Suprapubic skin (tissue), 4 donors: Measurements from ENCODE around the gene PPP1R26. TPM values are rescaled to one million over a fixed set of nuclear protein-coding genes. Genes with fewer than 3 reads are reported as not detected.
A peak's percentile ranks its signal among the peaks of the same experiment; 100 is the strongest.

ENCODE experiments used
- DNase-seq, 2 donors: peaks; one replicate each; pipeline ENCODE4 v3.0.0-alpha.2; 2019; ENCODE audit warnings: low spot score in 2 of 2
- H3K27ac ChIP-seq: fragments of 200-600 bp; sonication (generic); one replicate; pipeline ENCODE4 v1.5.1; 2019
- H3K27me3 ChIP-seq: fragments of 200-600 bp; sonication (generic); one replicate; pipeline ENCODE4 v1.5.1; 2019
- H3K36me3 ChIP-seq: fragments of 200-600 bp; sonication (generic); one replicate; pipeline ENCODE4 v1.5.1; 2019
- H3K4me1 ChIP-seq: fragments of 200-600 bp; sonication (generic); one replicate; pipeline ENCODE4 v1.5.1; 2019
- H3K4me3 ChIP-seq: fragments of 200-600 bp; sonication (generic); one replicate; pipeline ENCODE4 v1.5.1; 2019; ENCODE audit warnings: mild to moderate bottlenecking
- H3K9me3 ChIP-seq: fragments of 200-600 bp; sonication (generic); one replicate; pipeline ENCODE4 v1.5.1; 2019
- EP300 ChIP-seq: sonication (generic); formaldehyde crosslinking; IDR thresholded peaks from one replicate; pipeline ENCODE4 v1.6.1; 2017; ENCODE audit warnings: antibody characterized with exemption
- POLR2A ChIP-seq, 2 donors: fragments of 450-650 bp; IDR thresholded peaks; one replicate each; pipeline ENCODE4 v1.6.1; 2017; ENCODE audit warnings: antibody characterized with exemption in 2 of 2, mild to moderate bottlenecking in 2 of 2, moderate library complexity in 2 of 2
- POLR2AphosphoS5 ChIP-seq, 3 donors: sonication (generic); formaldehyde crosslinking; IDR thresholded peaks; one replicate each; pipeline ENCODE4 v1.6.1; 2017; ENCODE audit warnings: antibody characterized with exemption in 3 of 3
- WGBS: methylation state at CpG from one replicate; pipeline ENCODE4 v1.1.5; 2018; 5-methylcytosine and 5-hydroxymethylcytosine counted together
- total RNA-seq, 4 donors: library from RNA; depleted of rRNA; stranded (reverse); fragments of >200 nt; gene quantifications; one replicate each; pipeline ENCODE4 v1.1.0, GENCODE V29; 2016
- TF ChIP-seq, protein P1 (sequence below), 2 donors: fragments of 200-600 bp in 1 of 2; fragments of 450-650 bp in 1 of 2; sonication (generic) in 1 of 2; IDR thresholded peaks; one replicate each; pipeline ENCODE4 v1.5.1; 2016 to 2019; ENCODE audit warnings: antibody characterized with exemption in 2 of 2, mild to moderate bottlenecking in 1 of 2, moderate library complexity in 1 of 2

The PPP1R26 gene
- total RNA-seq, 4 donors from 2014 or later = 6.2 to 11.0 (median 9.0) TPM

GRCh38 chr9:135468854-135469521 is 10.6 kb upstream of the PPP1R26 start:
- no peak overlapping the region for H3K27ac ChIP-seq
- H3K4me1 ChIP-seq = peaks cover 3% of the 10 kb centered on the region

DNA sequence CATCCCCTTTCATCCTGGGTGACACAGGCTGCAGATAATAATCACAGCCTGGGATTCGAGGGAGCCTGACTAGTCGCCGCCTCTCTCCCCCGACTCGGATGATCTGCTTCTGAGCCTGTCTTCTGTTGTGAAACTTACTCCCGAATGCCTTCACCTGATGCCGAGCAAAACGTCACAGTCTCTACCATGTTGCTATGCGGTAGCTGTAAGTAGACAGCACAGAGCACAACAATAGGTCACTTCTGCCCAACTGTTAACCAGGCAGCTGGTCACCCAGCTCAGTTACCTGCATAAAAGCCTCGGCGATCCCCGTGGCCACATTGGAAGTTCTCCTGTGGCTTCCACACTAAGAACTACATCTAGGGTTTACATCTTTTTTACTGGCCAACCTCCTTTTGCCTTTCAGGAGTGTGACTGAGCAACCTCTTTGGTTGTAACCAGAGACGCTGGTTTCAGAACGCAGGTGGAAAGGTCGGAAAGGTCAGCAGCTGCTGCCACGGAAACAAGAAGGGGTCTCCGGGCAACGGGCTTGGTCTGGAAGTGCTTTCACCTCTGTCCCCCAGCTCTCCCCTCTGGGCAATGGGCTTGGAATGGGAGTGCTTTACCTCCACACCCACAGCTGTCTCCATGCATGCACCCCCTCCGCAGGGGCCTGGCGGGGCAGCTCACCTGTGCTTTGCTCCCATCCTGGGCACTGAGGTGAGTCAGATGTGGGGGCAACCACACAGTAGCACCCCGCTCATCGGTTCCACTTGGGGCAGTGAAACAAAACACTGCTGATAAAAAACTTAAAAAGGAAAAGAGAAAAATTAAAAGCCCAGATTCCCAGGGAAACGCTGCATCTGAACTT is 7.6 kb upstream of the PPP1R26 start:
- H3K9me3 ChIP-seq = no peaks in the 10 kb centered on the region
- H3K27me3 ChIP-seq = no peaks in the 10 kb centered on the region
- no peak overlapping the region for H3K27ac ChIP-seq
- TF ChIP-seq, protein P1, sequence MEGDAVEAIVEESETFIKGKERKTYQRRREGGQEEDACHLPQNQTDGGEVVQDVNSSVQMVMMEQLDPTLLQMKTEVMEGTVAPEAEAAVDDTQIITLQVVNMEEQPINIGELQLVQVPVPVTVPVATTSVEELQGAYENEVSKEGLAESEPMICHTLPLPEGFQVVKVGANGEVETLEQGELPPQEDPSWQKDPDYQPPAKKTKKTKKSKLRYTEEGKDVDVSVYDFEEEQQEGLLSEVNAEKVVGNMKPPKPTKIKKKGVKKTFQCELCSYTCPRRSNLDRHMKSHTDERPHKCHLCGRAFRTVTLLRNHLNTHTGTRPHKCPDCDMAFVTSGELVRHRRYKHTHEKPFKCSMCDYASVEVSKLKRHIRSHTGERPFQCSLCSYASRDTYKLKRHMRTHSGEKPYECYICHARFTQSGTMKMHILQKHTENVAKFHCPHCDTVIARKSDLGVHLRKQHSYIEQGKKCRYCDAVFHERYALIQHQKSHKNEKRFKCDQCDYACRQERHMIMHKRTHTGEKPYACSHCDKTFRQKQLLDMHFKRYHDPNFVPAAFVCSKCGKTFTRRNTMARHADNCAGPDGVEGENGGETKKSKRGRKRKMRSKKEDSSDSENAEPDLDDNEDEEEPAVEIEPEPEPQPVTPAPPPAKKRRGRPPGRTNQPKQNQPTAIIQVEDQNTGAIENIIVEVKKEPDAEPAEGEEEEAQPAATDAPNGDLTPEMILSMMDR (IDR thresholded peaks at IDR 0.05) = no peak
- TF ChIP-seq POLR2A (IDR thresholded peaks at IDR 0.05) (no peak), POLR2AphosphoS5 (IDR thresholded peaks at IDR 0.05) (no peak), EP300 (no peak)
- H3K4me3 ChIP-seq = no peak overlapping the region
- 74% methylated on average over 15 of the region's 23 CpGs for WGBS
- DNase-seq = no peak
- peaks cover 3% of the 10 kb centered on the region for H3K4me1 ChIP-seq
- no peaks in the 10 kb centered on the region for H3K36me3 ChIP-seq

More at GRCh38 chr9:135468854-135469521, 10.6 kb upstream of the PPP1R26 start:
- TF ChIP-seq POLR2AphosphoS5 (IDR thresholded peaks at IDR 0.05) (no peak), POLR2A (IDR thresholded peaks at IDR 0.05) (no peak), EP300 (no peak)
- TF ChIP-seq, protein P1 (IDR thresholded peaks at IDR 0.05) = no peak
- H3K9me3 ChIP-seq = no peaks in the 10 kb centered on the region
- no peaks in the 10 kb centered on the region for H3K27me3 ChIP-seq
- peak overlapping the region; percentile 13 for H3K4me3 ChIP-seq
- H3K36me3 ChIP-seq = no peaks in the 10 kb centered on the region
- no peak for DNase-seq
- 20% methylated on average over 16 of the region's 16 CpGs for WGBS

GRCh38 chr9:135473972-135474543 is 5.5 kb upstream of the PPP1R26 start:
- H3K9me3 ChIP-seq = no peaks in the 10 kb centered on the region
- no peaks in the 10 kb centered on the region for H3K27me3 ChIP-seq
- H3K4me3 ChIP-seq = no peak overlapping the region
- 64% methylated on average over 2 of the region's 12 CpGs for WGBS
- no peaks in the 10 kb centered on the region for H3K36me3 ChIP-seq
- H3K4me1 ChIP-seq = peaks cover 6% of the 10 kb centered on the region
- TF ChIP-seq, protein P1 (IDR thresholded peaks at IDR 0.05) = no peak
- no peak for TF ChIP-seq EP300
- TF ChIP-seq POLR2AphosphoS5 (IDR thresholded peaks at IDR 0.05) = no peak
- TF ChIP-seq POLR2A (IDR thresholded peaks at IDR 0.05) = no peak
- H3K27ac ChIP-seq = no peak overlapping the region
- no peak for DNase-seq

DNA sequence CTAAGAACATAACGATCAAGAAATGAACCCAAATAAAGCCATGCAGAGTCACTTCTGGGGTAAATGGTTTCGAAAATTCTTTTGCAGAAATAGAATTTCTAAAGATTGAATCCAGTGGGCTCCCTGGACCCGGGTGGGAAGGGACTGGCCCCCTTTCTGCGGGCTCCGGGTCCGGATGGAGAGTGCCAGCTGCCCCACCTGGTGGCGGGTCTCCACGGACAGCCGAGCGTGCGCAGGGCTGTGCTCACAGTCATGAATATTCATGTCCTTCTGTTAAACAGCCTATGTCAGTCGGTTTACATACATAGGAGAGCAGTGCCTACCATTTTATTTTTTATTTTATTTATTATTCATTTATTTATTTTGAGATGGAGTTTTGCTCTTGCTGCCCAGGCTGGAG is 4.7 kb upstream of the PPP1R26 start:
- Histone ChIP-seq H3K4me3 (no peak overlapping the region), H3K9me3 (no peaks in the 10 kb centered on the region), H3K4me1 (peaks cover 8% of the 10 kb centered on the region), H3K36me3 (no peaks in the 10 kb centered on the region), H3K27me3 (no peaks in the 10 kb centered on the region), H3K27ac (no peak overlapping the region)
- 31% methylated on average over 11 of the region's 12 CpGs for WGBS
- TF ChIP-seq, protein P1 (IDR thresholded peaks at IDR 0.05) = no peak
- TF ChIP-seq EP300 (no peak), POLR2AphosphoS5 (IDR thresholded peaks at IDR 0.05) (no peak), POLR2A (IDR thresholded peaks at IDR 0.05) (no peak)
- no peak for DNase-seq
